ENCODE results near the gene PRLR. TPM values are rescaled to one million over a fixed set of nuclear protein-coding genes. Genes with fewer than 3 reads are reported as not detected.

Gene PRLR
- polyA plus RNA-seq, 1 donor from 2014 or later = 0.50 TPM

- no peaks in the 10 kb centered on the region for H3F3A ChIP-seq (ENCODE audit: insufficient read depth, low read length, poor library complexity, severe bottlenecking)
- TF ChIP-seq POLR2AphosphoS5 (IDR thresholded peaks at IDR 0.05) (no peak), REST (IDR thresholded peaks at IDR 0.05; ENCODE audit: borderline replicate concordance) (no peak), SMC3 (conservative IDR thresholded peaks at IDR 0.05; ENCODE audit: poor library complexity) (no peak), EZH2 (IDR thresholded peaks at IDR 0.05; ENCODE audit: borderline replicate concordance, insufficient read depth, low read length, poor library complexity, severe bottlenecking) (no peak), TAF1 (IDR thresholded peaks at IDR 0.05; ENCODE audit: low read depth) (no peak), EP300 (conservative IDR thresholded peaks at IDR 0.05; ENCODE audit: poor library complexity, severe bottlenecking) (no peak), RAD21 (conservative IDR thresholded peaks at IDR 0.05) (no peak), CTCF (IDR thresholded peaks at IDR 0.05; ENCODE audit: poor library complexity, severe bottlenecking) (no peak), MXI1 (conservative IDR thresholded peaks at IDR 0.05; ENCODE audit: poor library complexity, severe bottlenecking) (no peak)
- H3K4me2 ChIP-seq (ENCODE audit: low read length) = no peak overlapping the region
- no peaks in the 10 kb centered on the region for H3K36me3 ChIP-seq (ENCODE audit: insufficient read depth, low read length)
- no peak overlapping the region for H3K9ac ChIP-seq (ENCODE audit: low read length)
- H3K9me2 ChIP-seq (ENCODE audit: insufficient read depth, low read length) = no peaks in the 10 kb centered on the region
- no peak overlapping the region for H3K4me3 ChIP-seq (ENCODE audit: low read length)
- no peak overlapping the region for H3K27ac ChIP-seq (ENCODE audit: low read length)
- H4K20me1 ChIP-seq (ENCODE audit: insufficient read depth) = no peaks in the 10 kb centered on the region
- no peak overlapping the region for H2AFZ ChIP-seq (ENCODE audit: low read depth, low read length)
- no peaks in the 10 kb centered on the region for H3K9me3 ChIP-seq (ENCODE audit: low read length)
- no peaks in the 10 kb centered on the region for H3K27me3 ChIP-seq (ENCODE audit: insufficient read depth, low read depth, low read length)
- H3K79me2 ChIP-seq (replicated peaks; ENCODE audit: insufficient read depth, low read length) = no peaks in the 10 kb centered on the region
These were observed 219.6 kb downstream of the PRLR start for GRCh38 chr5:35010676-35011075.

GRCh38 chr5:35009657-35010056 lies 220.6 kb downstream of the PRLR start:
- no peak overlapping the region for H2AFZ ChIP-seq (ENCODE audit: low read depth, low read length)
- TF ChIP-seq EP300 (conservative IDR thresholded peaks at IDR 0.05; ENCODE audit: poor library complexity, severe bottlenecking) = no peak
- TF ChIP-seq MXI1 (conservative IDR thresholded peaks at IDR 0.05; ENCODE audit: poor library complexity, severe bottlenecking) = no peak
- no peak for TF ChIP-seq TAF1 (IDR thresholded peaks at IDR 0.05; ENCODE audit: low read depth)
- TF ChIP-seq RAD21 (conservative IDR thresholded peaks at IDR 0.05) = no peak
- no peak for TF ChIP-seq EZH2 (IDR thresholded peaks at IDR 0.05; ENCODE audit: borderline replicate concordance, insufficient read depth, low read length, poor library complexity, severe bottlenecking)
- TF ChIP-seq POLR2AphosphoS5 (IDR thresholded peaks at IDR 0.05) = no peak
- TF ChIP-seq REST (IDR thresholded peaks at IDR 0.05; ENCODE audit: borderline replicate concordance) = no peak
- no peaks in the 10 kb centered on the region for H3K9me2 ChIP-seq (ENCODE audit: insufficient read depth, low read length)
- H3K27me3 ChIP-seq (ENCODE audit: insufficient read depth, low read depth, low read length) = no peaks in the 10 kb centered on the region
- H3K79me2 ChIP-seq (replicated peaks; ENCODE audit: insufficient read depth, low read length) = no peaks in the 10 kb centered on the region
- H4K20me1 ChIP-seq (ENCODE audit: insufficient read depth) = no peaks in the 10 kb centered on the region
- no peaks in the 10 kb centered on the region for H3K36me3 ChIP-seq (ENCODE audit: insufficient read depth, low read length)
- no peak overlapping the region for H3K4me3 ChIP-seq (ENCODE audit: low read length)
- H3K27ac ChIP-seq (ENCODE audit: low read length) = no peak overlapping the region
- H3F3A ChIP-seq (ENCODE audit: insufficient read depth, low read length, poor library complexity, severe bottlenecking) = no peaks in the 10 kb centered on the region
- H3K9ac ChIP-seq (ENCODE audit: low read length) = no peak overlapping the region
- H3K4me2 ChIP-seq (ENCODE audit: low read length) = no peak overlapping the region
- H3K9me3 ChIP-seq (ENCODE audit: low read length) = no peaks in the 10 kb centered on the region

All from neural cell (in vitro differentiated cells).